Measurements from ENCODE around the gene ZFP28.

DNA sequence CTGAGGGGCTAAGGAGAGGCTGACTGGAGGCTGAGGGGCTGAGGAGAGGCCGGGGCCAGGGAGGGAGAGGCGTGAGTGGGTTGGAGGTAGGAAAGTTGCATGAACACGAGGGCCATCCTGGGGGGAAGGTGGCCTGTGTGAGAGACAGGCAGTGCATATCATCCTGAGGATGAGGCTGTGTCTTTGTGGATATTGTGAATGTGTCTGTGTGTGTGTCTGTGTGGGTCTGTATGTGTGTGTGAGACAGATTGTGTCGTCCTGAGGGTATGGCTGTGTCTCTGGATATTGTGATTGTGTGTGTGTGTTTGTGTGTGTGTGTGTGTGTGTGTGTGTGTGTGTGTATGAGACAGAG is 56.8 kb downstream of the ZFP28 start:
- no peak for TF ChIP-seq YY1 (IDR thresholded peaks at IDR 0.05; ENCODE audit: insufficient read depth, insufficient read length)
- no peak for TF ChIP-seq ZNF274 (IDR thresholded peaks at IDR 0.05; ENCODE audit: low read depth, low read length)

Data from NT2/D1 (cell line).